GM06990 (cell line): ENCODE measurements around the gene NFE2L3.
"Not testable (repeated sequence)": the region's sequence is repeated elsewhere in the genome, so short reads cannot be mapped to it uniquely, and the experiment has no call there.

ENCODE experiments used
- DNase-seq: peaks from one replicate; pipeline ENCODE4 v3.0.0-alpha.2; 2011; ENCODE audit not compliant: insufficient read length; ENCODE audit errors: extremely low read depth
- H3K27me3 ChIP-seq: replicated peaks from 2 replicates; pipeline ENCODE4 v1.6.0; 2011; ENCODE audit warnings: low read length; ENCODE audit not compliant: control insufficient read depth, insufficient read depth
- H3K36me3 ChIP-seq: 2 replicates; pipeline ENCODE4 v1.5.1; 2011; ENCODE audit warnings: low read length; ENCODE audit not compliant: control insufficient read depth, insufficient read depth
- H3K4me3 ChIP-seq: replicated peaks from 2 replicates; pipeline ENCODE4 v1.5.1; 2011; ENCODE audit warnings: low read depth, mild to moderate bottlenecking, control low read depth, low read length
- CTCF ChIP-seq: IDR thresholded peaks from 2 replicates; pipeline ENCODE4 v1.5.1; 2011; ENCODE audit warnings: low read length, control low read depth, mild to moderate bottlenecking, inconsistent platforms; ENCODE audit not compliant: insufficient read depth, poor library complexity, severe bottlenecking

The NFE2L3 gene

GRCh38 chr7:26190417-26190869 lies 38.4 kb downstream of the NFE2L3 start:
- no peak for DNase-seq
- Histone ChIP-seq H3K4me3 (no peak overlapping the region), H3K27me3 (no peaks in the 10 kb centered on the region), H3K36me3 (peaks cover 19% of the 10 kb centered on the region)
- TF ChIP-seq CTCF: no peak

- no peak for TF ChIP-seq CTCF
- Histone ChIP-seq H3K4me3 (no peak overlapping the region), H3K27me3 (no peaks in the 10 kb centered on the region), H3K36me3 (peaks cover 19% of the 10 kb centered on the region)
- no peak for DNase-seq
Observed at GRCh38 chr7:26191233-26191973, 39.4 kb downstream of the NFE2L3 start.

- Histone ChIP-seq H3K27me3 (no peaks in the 10 kb centered on the region), H3K36me3 (peaks cover 19% of the 10 kb centered on the region), H3K4me3 (no peak overlapping the region)
- DNase-seq: no peak
- no peak for TF ChIP-seq CTCF
Observed at GRCh38 chr7:26191974-26192479, 40.0 kb downstream of the NFE2L3 start.

- no peak for TF ChIP-seq CTCF
- DNase-seq: no peak
Observed at GRCh38 chr7:26192485-26193087, 40.6 kb downstream of the NFE2L3 start.

GRCh38 chr7:26193432-26194207 lies 41.6 kb downstream of the NFE2L3 start:
- no peak overlapping the region for H3K4me3 ChIP-seq
- H3K36me3 ChIP-seq: peaks cover 22% of the 10 kb centered on the region
- DNase-seq: no peak
- no peaks in the 10 kb centered on the region for H3K27me3 ChIP-seq
- no peak for TF ChIP-seq CTCF

More at GRCh38 chr7:26192485-26193087, 40.6 kb downstream of the NFE2L3 start:
- Histone ChIP-seq H3K27me3 (no peaks in the 10 kb centered on the region), H3K4me3 (no peak overlapping the region), H3K36me3 (peaks cover 22% of the 10 kb centered on the region)

- not testable (repeated sequence) for DNase-seq, H3K4me3 ChIP-seq, H3K27me3 ChIP-seq
- H3K36me3 ChIP-seq: peaks cover 20% of the 10 kb centered on the region
Observed at GRCh38 chr7:26194764-26195163, 42.8 kb downstream of the NFE2L3 start.
